NCI-H2081 (cell line): ENCODE measurements around the gene CMPK1.
"Not testable (repeated sequence)": the region's sequence is repeated elsewhere in the genome, so short reads cannot be mapped to it uniquely, and the experiment has no call there.

Experiments used
- DNase-seq, 2 experiments: peaks; one replicate each; lab custom pipeline; 2025; lab: John Stamatoyannopoulos, UW

The CMPK1 gene

DNA sequence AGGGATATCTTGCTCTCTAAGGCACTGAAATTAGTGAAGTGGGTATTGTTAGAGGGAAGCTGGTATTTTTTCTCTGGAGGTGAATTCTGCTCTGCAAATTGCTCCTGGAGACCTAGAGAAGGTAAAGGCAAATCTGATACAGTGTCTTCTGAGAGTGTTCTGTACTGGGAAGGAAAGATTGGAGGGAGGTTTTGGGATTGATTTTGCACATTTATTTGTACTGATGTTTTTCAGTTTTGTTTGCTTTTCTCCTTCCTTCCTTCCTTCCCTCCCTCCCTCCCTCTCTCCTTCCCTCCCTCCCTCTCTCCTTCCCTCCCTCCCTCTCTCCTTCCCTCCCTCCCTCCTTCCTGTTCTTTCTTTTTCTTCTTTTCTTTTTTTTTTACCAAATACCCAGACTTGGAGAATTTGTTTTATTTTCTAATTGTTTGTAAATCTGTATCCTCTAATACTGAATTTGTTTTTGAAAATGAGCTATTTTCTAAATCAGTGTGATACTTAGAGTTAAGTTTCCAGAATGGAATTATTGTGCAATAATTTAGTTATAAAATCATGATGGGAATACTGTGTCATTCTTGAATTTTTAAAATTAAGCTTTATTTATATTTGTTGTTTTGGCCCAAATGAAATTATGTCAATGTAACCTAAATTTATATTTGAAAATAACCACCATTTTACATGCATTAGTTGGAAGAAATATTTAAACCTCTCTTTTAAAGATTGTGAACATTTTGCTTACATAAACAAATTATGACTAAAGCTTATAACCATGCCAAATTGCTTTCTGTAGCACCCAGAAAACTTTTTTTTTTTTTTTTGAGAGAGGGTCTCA is 4.9 kb downstream of the CMPK1 start:
- no peak for DNase-seq

- no peak for DNase-seq
Measured at GRCh38 chr1:47340227-47340626, 6.6 kb downstream of the CMPK1 start.

- DNase-seq = not testable (repeated sequence)
Measured at GRCh38 chr1:47346979-47347378, 13.4 kb downstream of the CMPK1 start.

- no peak for DNase-seq
Measured at GRCh38 chr1:47347735-47348134, 14.1 kb downstream of the CMPK1 start.

- DNase-seq = peak in 1 of 2 experiments; percentile 20
Measured at GRCh38 chr1:47348246-47348645, 14.7 kb downstream of the CMPK1 start.

- DNase-seq = no peak
Measured at GRCh38 chr1:47351305-47351704, 17.7 kb downstream of the CMPK1 start.

DNA sequence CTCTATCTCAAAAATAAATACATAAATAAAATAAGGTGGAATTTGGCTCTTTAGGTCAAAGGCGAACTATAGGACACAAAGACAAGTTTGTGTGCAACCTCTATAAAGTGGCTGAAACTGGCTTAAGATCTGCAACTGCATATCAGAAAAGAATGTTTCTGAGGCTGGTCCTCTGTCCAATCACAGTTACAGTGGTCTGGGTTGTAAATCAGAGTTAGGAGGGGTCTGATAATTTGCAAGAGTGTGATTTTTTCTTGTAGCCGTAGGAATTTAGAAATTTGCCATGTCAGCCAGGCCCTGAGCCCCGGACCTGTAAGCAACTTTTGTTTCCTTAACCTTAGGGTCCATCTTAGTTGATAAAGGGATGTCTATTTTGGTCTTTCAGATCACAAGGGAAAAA is 27.8 kb downstream of the CMPK1 start:
- no peak for DNase-seq

- DNase-seq = no peak
Measured at GRCh38 chr1:47362828-47363227, 29.2 kb downstream of the CMPK1 start.

DNA sequence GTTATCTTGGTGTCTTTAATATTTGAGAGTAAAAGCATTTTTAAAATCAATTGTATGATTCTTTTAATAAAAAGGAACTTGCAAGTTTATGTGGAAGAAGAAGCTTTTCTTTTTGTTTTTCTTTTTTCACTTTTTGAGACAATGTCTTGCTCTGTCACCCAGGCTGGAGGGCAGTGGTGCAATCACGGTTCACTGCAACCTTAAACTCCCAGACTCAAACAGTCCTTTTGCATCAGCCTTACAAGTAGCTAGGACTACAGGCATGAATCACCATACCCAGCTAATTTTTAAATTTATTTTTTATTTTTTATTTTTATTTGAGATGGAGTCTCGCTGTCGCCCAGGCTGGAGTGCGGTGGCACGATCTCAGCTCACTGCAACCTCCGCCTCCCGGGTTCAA is 34.1 kb downstream of the CMPK1 start:
- no peak for DNase-seq

DNA sequence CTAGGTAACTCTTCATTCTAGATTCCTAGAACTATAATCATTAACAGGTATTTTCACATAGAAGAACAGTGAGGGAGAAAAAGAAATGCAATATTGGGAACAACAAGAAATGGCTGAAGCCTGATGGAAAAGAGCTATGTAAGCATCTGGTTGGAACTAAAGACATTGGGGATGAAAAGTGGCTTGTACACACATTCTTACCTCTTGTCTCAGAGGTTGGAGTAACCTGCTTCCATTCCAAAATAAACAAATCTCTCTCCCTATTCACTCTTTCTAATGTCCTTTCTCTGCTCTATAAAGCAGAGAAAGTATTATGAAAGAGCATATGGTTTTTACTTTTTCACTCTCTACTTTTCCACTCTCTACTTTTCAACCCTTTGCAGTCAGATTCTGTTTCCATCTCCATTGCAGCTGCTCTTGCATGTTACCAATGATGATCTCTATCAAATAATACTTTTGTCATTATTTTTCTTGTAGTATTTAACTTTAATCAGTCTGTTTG is 37.5 kb downstream of the CMPK1 start:
- DNase-seq = no peak

- no peak for DNase-seq
Measured at GRCh38 chr1:47374501-47374900, 40.9 kb downstream of the CMPK1 start.

DNA sequence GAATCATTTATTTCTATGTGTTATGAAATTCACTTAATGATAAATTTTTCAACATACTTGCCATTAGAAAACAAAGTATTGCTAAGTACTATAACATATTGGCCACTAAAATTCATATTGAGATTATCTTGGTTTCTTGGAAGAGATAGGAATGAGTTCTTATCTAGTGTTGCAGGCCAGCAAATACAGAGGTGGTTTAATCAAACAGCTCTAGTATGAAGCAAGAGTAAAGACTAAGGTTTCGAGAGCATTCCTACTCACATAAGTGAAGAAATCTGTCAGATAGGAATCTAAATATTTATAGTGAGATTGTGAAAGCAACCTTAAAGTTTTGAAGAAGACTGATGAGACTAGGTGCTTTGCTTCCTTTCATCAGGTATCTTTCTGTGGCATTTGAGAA is 44.6 kb downstream of the CMPK1 start:
- no peak for DNase-seq

- DNase-seq = no peak
Measured at GRCh38 chr1:47380699-47381098, 47.1 kb downstream of the CMPK1 start.

DNA sequence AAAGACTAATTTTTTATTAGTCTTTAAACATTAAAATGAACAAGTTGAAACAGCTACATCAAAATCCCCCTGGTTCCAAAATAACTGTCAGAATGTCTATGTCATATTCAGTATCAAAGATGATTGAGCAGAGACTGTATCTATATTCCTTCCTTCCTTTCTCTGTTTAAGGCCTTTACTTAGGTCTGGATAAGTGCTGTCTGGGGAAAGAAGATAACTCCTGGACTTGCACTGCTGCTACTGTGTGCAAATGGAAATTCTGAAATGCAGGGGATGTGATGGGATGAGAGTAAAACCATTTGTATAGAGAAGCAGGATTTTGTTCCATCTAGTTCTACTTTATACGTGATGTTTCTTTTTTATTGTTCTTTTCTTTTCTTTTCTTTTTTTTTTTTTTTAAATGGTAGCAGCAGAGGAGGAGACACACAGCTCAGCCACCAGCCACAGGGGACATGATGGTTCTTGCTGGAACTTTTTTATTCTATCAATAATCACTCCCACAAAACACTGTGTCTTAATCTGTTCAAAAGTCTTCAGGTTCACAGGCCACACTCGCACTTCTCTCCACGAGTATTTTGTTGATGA is 48.9 kb downstream of the CMPK1 start:
- DNase-seq = no peak

DNA sequence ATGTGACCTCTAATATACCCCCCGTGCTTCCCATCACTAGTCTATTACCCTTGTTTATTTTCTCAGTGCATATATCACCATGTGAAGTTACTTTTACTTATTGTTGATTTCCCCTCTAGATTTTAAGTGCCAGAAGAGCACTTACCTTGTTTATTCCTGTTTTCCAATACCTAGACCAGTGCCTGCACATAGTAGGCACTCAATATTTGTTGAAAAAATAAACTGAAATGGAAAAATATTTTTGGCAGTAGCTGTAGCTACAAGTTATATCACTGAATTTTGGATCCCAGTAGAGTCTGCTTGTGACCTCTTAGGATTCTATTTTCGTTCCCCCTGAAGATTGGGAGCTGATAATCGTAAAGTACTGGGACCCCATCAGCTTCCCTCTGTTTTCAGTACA is 50.5 kb downstream of the CMPK1 start:
- no peak for DNase-seq

GRCh38 chr1:47385020-47385419 is 51.4 kb downstream of the CMPK1 start:
- DNase-seq = no peak

GRCh38 chr1:47386268-47386667 is 52.7 kb downstream of the CMPK1 start:
- no peak for DNase-seq

GRCh38 chr1:47388030-47388890 is 54.7 kb downstream of the CMPK1 start:
- no peak for DNase-seq

DNA sequence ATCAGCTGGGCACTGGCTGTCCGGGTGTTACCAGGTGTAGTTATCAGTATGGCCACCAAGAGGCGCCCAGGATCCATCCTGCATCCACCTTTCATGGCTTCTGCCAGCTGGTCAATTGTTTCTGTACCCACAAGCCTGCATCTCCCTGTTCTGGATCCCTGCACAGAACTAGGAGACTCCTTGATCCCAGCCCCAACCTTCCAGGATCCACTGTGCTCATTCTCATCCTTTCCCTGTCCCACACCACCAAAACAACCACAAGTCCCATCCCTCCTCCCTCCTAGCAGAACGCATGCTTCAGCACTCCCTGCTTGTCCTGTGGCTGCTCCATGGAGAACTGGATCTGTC is 55.3 kb downstream of the CMPK1 start:
- DNase-seq = peak; percentile 58 to 59

GRCh38 chr1:47389731-47390130 is 56.1 kb downstream of the CMPK1 start:
- DNase-seq = no peak

GRCh38 chr1:47390843-47391242 is 57.3 kb downstream of the CMPK1 start:
- DNase-seq = no peak

DNA sequence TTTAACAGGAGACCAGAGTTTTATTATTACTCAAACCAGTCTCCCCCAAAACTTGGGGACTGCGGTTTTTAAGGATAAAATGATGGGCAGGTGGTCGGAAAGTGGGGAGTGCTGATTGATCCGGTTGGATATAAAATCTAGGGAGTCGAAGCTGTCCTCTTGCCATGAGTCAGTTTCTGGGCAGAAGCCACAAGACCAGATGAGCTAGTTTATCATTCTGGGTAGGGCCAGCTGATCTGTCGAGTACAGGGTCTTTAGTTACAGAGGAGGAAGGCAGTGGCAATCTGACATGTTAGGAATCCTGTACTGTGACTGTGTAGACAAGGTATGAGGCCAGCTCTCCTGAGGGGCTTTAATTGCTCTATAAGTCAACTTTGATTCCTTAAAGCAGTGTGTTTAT is 59.6 kb downstream of the CMPK1 start:
- no peak for DNase-seq

- no peak for DNase-seq
Measured at GRCh38 chr1:47395433-47395832, 61.8 kb downstream of the CMPK1 start.
